Thyroid gland (tissue), 4 donors: Measurements from ENCODE around the gene SNRNP27. TPM values are rescaled to one million over a fixed set of nuclear protein-coding genes. Genes with fewer than 3 reads are reported as not detected.

Experiments used
- DNase-seq, 2 donors: peaks; one replicate each; pipeline ENCODE4 v3.0.0-alpha.2; 2019
- H3K27ac ChIP-seq, 3 donors: fragments of 200-600 bp; sonication (generic); 1 replicate in 2 of 3; 2 replicates in 1 of 3; pipeline ENCODE4 v1.5.1; 2016 to 2019; ENCODE audit warnings: mild to moderate bottlenecking in 1 of 3, moderate library complexity in 1 of 3
- H3K27me3 ChIP-seq: fragments of 200-600 bp; sonication (generic); one replicate; pipeline ENCODE4 v1.5.1; 2019
- H3K36me3 ChIP-seq, 2 donors: fragments of 200-600 bp; sonication (generic); one replicate each; pipeline ENCODE4 v1.5.1; 2016 to 2019
- H3K4me1 ChIP-seq, 2 donors: fragments of 200-600 bp; sonication (generic); one replicate each; pipeline ENCODE4 v1.5.1; 2017 to 2019
- H3K4me3 ChIP-seq, 3 donors: fragments of 200-600 bp; sonication (generic); replicated peaks in 1 of 3; 1 replicate in 2 of 3; 2 replicates in 1 of 3; pipeline ENCODE4 v1.5.1; 2016; ENCODE audit warnings: mild to moderate bottlenecking in 1 of 3
- H3K9me3 ChIP-seq: fragments of 200-600 bp; sonication (generic); one replicate; pipeline ENCODE4 v1.5.1; 2017
- POLR2A ChIP-seq, 2 donors: fragments of 450-650 bp; IDR thresholded peaks; one replicate each; pipeline ENCODE4 v1.6.1; 2017; ENCODE audit warnings: antibody characterized with exemption in 2 of 2, mild to moderate bottlenecking in 2 of 2, moderate library complexity in 1 of 2
- WGBS, 2 donors: methylation state at CpG; one replicate each; pipeline ENCODE4 v1.1.5; 2017; 5-methylcytosine and 5-hydroxymethylcytosine counted together
- intact Hi-C: fragments of 100-400 bp; cut with DNase I; formaldehyde crosslinking; loops from one replicate; pipeline ENCODE4 v1.15.1; 2023
- total RNA-seq, 4 donors: library from RNA; depleted of rRNA; stranded (reverse); fragments of >200 nt; gene quantifications; one replicate each; pipeline ENCODE4 v1.2.3, GENCODE V29; 2016
- TF ChIP-seq, protein P1 (sequence below), 6 experiments: fragments of 200-600 bp in 3 of 6; fragments of 450-650 bp in 3 of 6; sonication (generic) in 3 of 6; IDR thresholded peaks; one replicate each; pipeline ENCODE4 v1.5.1; 2016 to 2019; ENCODE audit warnings: antibody characterized with exemption in 6 of 6, mild to moderate bottlenecking in 2 of 6, inconsistent platforms in 1 of 6, moderate library complexity in 1 of 6

SNRNP27 gene
- total RNA-seq, 4 donors from 2014 or later, result 47.5 to 111 (median 66.3) TPM

GRCh38 chr2:69945941-69946340 lies 52.2 kb downstream of the SNRNP27 start:
- TF ChIP-seq, protein P1, sequence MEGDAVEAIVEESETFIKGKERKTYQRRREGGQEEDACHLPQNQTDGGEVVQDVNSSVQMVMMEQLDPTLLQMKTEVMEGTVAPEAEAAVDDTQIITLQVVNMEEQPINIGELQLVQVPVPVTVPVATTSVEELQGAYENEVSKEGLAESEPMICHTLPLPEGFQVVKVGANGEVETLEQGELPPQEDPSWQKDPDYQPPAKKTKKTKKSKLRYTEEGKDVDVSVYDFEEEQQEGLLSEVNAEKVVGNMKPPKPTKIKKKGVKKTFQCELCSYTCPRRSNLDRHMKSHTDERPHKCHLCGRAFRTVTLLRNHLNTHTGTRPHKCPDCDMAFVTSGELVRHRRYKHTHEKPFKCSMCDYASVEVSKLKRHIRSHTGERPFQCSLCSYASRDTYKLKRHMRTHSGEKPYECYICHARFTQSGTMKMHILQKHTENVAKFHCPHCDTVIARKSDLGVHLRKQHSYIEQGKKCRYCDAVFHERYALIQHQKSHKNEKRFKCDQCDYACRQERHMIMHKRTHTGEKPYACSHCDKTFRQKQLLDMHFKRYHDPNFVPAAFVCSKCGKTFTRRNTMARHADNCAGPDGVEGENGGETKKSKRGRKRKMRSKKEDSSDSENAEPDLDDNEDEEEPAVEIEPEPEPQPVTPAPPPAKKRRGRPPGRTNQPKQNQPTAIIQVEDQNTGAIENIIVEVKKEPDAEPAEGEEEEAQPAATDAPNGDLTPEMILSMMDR (IDR thresholded peaks at IDR 0.05), result no peak
- no peak for TF ChIP-seq POLR2A (IDR thresholded peaks at IDR 0.05)
- Histone ChIP-seq H3K4me1 (peaks cover 0 to 3% of the 10 kb centered on the region in 2 donors), H3K36me3 (peaks cover 0 to 15% of the 10 kb centered on the region in 2 donors), H3K4me3 (no peak overlapping the region), H3K9me3 (no peaks in the 10 kb centered on the region), H3K27ac (no peak overlapping the region), H3K27me3 (no peaks in the 10 kb centered on the region)
- intact Hi-C loops, result no loop called here
- WGBS, 2 donors, result 93 to 94% methylated on average over 8 of the region's 8 CpGs
- no peak for DNase-seq

GRCh38 chr2:69946351-69947324 lies 52.9 kb downstream of the SNRNP27 start:
- H3K36me3 ChIP-seq, result peaks cover 0 to 8% of the 10 kb centered on the region in 2 donors
- TF ChIP-seq, protein P1 (IDR thresholded peaks at IDR 0.05), result no peak
- intact Hi-C loops, result no loop called here

GRCh38 chr2:69947325-69947931 lies 53.7 kb downstream of the SNRNP27 start:
- TF ChIP-seq POLR2A (IDR thresholded peaks at IDR 0.05), result no peak
- TF ChIP-seq, protein P1 (IDR thresholded peaks at IDR 0.05), result no peak
- 96 to 97% methylated on average over 4 of the region's 4 CpGs for WGBS, 2 donors
- intact Hi-C loops, result no loop called here
- no peak overlapping the region for H3K27ac ChIP-seq
- peaks cover 0 to 2% of the 10 kb centered on the region in 2 donors for H3K36me3 ChIP-seq
- H3K4me3 ChIP-seq, result no peak overlapping the region
- no peak for DNase-seq
- no peaks in the 10 kb centered on the region for H3K9me3 ChIP-seq
- no peaks in the 10 kb centered on the region for H3K27me3 ChIP-seq
- no peaks in the 10 kb centered on the region for H3K4me1 ChIP-seq

More at GRCh38 chr2:69946351-69947324, 52.9 kb downstream of the SNRNP27 start:
- H3K4me1 ChIP-seq, result no peaks in the 10 kb centered on the region
- H3K9me3 ChIP-seq, result no peaks in the 10 kb centered on the region
- no peak for DNase-seq
- H3K27me3 ChIP-seq, result no peaks in the 10 kb centered on the region
- WGBS, 2 donors, result 74 to 80% methylated on average over 13 of the region's 13 CpGs
- H3K27ac ChIP-seq, result no peak overlapping the region
- no peak overlapping the region for H3K4me3 ChIP-seq

GRCh38 chr2:69948032-69948962 lies 54.5 kb downstream of the SNRNP27 start:
- no peaks in the 10 kb centered on the region for H3K36me3 ChIP-seq
- H3K4me3 ChIP-seq, result no peak overlapping the region
- H3K4me1 ChIP-seq, result no peaks in the 10 kb centered on the region
- no peak overlapping the region for H3K27ac ChIP-seq
- no peak for DNase-seq
- intact Hi-C loops, result no loop called here
- WGBS, 2 donors, result 50% methylated on average over 29 to 33 of the region's 35 CpGs
- no peaks in the 10 kb centered on the region for H3K27me3 ChIP-seq
- H3K9me3 ChIP-seq, result no peaks in the 10 kb centered on the region
- TF ChIP-seq, protein P1 (IDR thresholded peaks at IDR 0.05), result no peak
- TF ChIP-seq POLR2A (IDR thresholded peaks at IDR 0.05), result no peak
